WTC11 (cell line): ENCODE measurements around the gene C19orf73. TPM values are rescaled to one million over a fixed set of nuclear protein-coding genes. Genes with fewer than 3 reads are reported as not detected.

ENCODE experiments used
- ATAC-seq: fragments of 200-7000 bp; cut with Tn5 transposase; 2 replicates; pipeline ENCODE4 v1.10.0; 2021; ENCODE audit warnings: mild to moderate bottlenecking, moderate library complexity
- CTCF ChIA-PET: fragments of 300-600 bp; sonication (Branson Sonifier 250); formaldehyde crosslinking; loops from one replicate; lab custom pipeline; 2021; ENCODE audit warnings: antibody characterized with exemption; lab: Charles Lee
- POLR2A ChIA-PET: fragments of 350-600 bp; sonication (Branson Sonifier 250); formaldehyde crosslinking; loops from one replicate; lab custom pipeline; 2021; ENCODE audit warnings: antibody characterized with exemption; lab: Charles Lee
- DNase-seq: peaks from one replicate; pipeline ENCODE4 v3.0.0; 2021; ENCODE audit warnings: low spot score
- H3K27ac Mint-ChIP-seq: 2 replicates; pipeline ENCODE4 v1.8.0; 2021; ENCODE audit warnings: mixed read lengths
- H3K27me3 Mint-ChIP-seq: 2 replicates; pipeline ENCODE4 v1.8.0; 2021; ENCODE audit warnings: low read depth, mild to moderate bottlenecking, moderate library complexity, mixed read lengths
- H3K36me3 Mint-ChIP-seq: 2 replicates; pipeline ENCODE4 v1.8.0; 2021; ENCODE audit warnings: mixed read lengths
- H3K4me1 Mint-ChIP-seq: 2 replicates; pipeline ENCODE4 v1.8.0; 2022; ENCODE audit warnings: mixed read lengths
- H3K4me3 Mint-ChIP-seq: 2 replicates; pipeline ENCODE4 v1.8.0; 2021; ENCODE audit warnings: mild to moderate bottlenecking, moderate library complexity, mixed read lengths
- H3K9me3 Mint-ChIP-seq: 2 replicates; pipeline ENCODE4 v1.8.0; 2021; ENCODE audit warnings: mixed read lengths
- AR ChIP-seq: fragments of 250-450 bp; sonication (Bioruptor Pico); IDR thresholded peaks from 2 replicates; pipeline ENCODE4 v1.9.0; 2021; ENCODE audit warnings: mild to moderate bottlenecking
- CBFB ChIP-seq: sonication (generic); formaldehyde crosslinking; IDR thresholded peaks from 2 replicates; pipeline ENCODE4 v1.8.1; 2022; ENCODE audit warnings: mild to moderate bottlenecking, low read depth, missing genetic modification reagents
- CREB1 ChIP-seq: sonication (generic); formaldehyde crosslinking; IDR thresholded peaks from 2 replicates; pipeline ENCODE4 v1.8.0; 2023; ENCODE audit warnings: mild to moderate bottlenecking, missing genetic modification reagents
- CTCF ChIP-seq: fragments of 200-600 bp; IDR thresholded peaks from 2 replicates; pipeline ENCODE4 v1.8.0; 2022; ENCODE audit warnings: antibody characterized with exemption
- ELF4 ChIP-seq: sonication (generic); formaldehyde crosslinking; IDR thresholded peaks from 2 replicates; pipeline ENCODE4 v1.8.1; 2022; ENCODE audit warnings: low read depth, mild to moderate bottlenecking, moderate library complexity, missing genetic modification reagents
- EMX1 ChIP-seq: fragments of 250-450 bp; sonication (Bioruptor Pico); IDR thresholded peaks from 2 replicates; pipeline ENCODE4 v1.8.0; 2021; ENCODE audit warnings: mild to moderate bottlenecking
- ERG ChIP-seq: fragments of 250-450 bp; sonication (Bioruptor Pico); IDR thresholded peaks from 2 replicates; pipeline ENCODE4 v1.8.0; 2021; ENCODE audit warnings: mild to moderate bottlenecking
- ETV6 ChIP-seq: sonication (generic); formaldehyde crosslinking; IDR thresholded peaks from 2 replicates; pipeline ENCODE4 v1.8.1; 2022; ENCODE audit warnings: mild to moderate bottlenecking, missing genetic modification reagents
- FOXK1 ChIP-seq: sonication (generic); formaldehyde crosslinking; IDR thresholded peaks from 2 replicates; pipeline ENCODE4 v1.8.0; 2022; ENCODE audit warnings: mild to moderate bottlenecking, moderate library complexity, missing genetic modification reagents
- MXD4 ChIP-seq: fragments of 250-450 bp; sonication (Bioruptor Pico); IDR thresholded peaks from 2 replicates; pipeline ENCODE4 v1.8.0; 2021; ENCODE audit warnings: mild to moderate bottlenecking, moderate library complexity, borderline replicate concordance
- MYBL2 ChIP-seq: sonication (generic); formaldehyde crosslinking; IDR thresholded peaks from 2 replicates; pipeline ENCODE4 v1.8.1; 2023; ENCODE audit warnings: mild to moderate bottlenecking, moderate library complexity, missing genetic modification reagents
- NFATC4 ChIP-seq: fragments of 250-450 bp; sonication (Bioruptor Pico); IDR thresholded peaks from 2 replicates; pipeline ENCODE4 v1.9.0; 2021; ENCODE audit warnings: mild to moderate bottlenecking
- NR2C2 ChIP-seq: sonication (generic); formaldehyde crosslinking; IDR thresholded peaks from 2 replicates; pipeline ENCODE4 v1.8.0; 2022; ENCODE audit warnings: mild to moderate bottlenecking, missing genetic modification reagents
- SMAD3 ChIP-seq: sonication (generic); formaldehyde crosslinking; IDR thresholded peaks from 2 replicates; pipeline ENCODE4 v1.8.0; 2022; ENCODE audit warnings: missing genetic modification reagents, mild to moderate bottlenecking, borderline replicate concordance
- USF1 ChIP-seq: sonication (generic); formaldehyde crosslinking; IDR thresholded peaks from 2 replicates; pipeline ENCODE4 v1.8.0; 2022; ENCODE audit warnings: mild to moderate bottlenecking, missing genetic modification reagents
- ZBTB43 ChIP-seq: sonication (generic); formaldehyde crosslinking; IDR thresholded peaks from 2 replicates; pipeline ENCODE4 v1.8.1; 2023; ENCODE audit warnings: mild to moderate bottlenecking, missing genetic modification reagents
- ZNF121 ChIP-seq: sonication (generic); formaldehyde crosslinking; IDR thresholded peaks from 2 replicates; pipeline ENCODE4 v1.8.0; 2023; ENCODE audit warnings: missing genetic modification reagents
- ZNF281 ChIP-seq: sonication (generic); formaldehyde crosslinking; IDR thresholded peaks from 2 replicates; pipeline ENCODE4 v1.8.0; 2023; ENCODE audit warnings: mild to moderate bottlenecking, missing genetic modification reagents
- ZNF532 ChIP-seq: fragments of 250-450 bp; sonication (Bioruptor Pico); IDR thresholded peaks from 2 replicates; pipeline ENCODE4 v1.9.0; 2021; ENCODE audit warnings: mild to moderate bottlenecking, borderline replicate concordance
- total RNA-seq: library from RNA; stranded (reverse); gene quantifications from 3 replicates; pipeline ENCODE4 v1.2.3, GENCODE V29; 2021

The C19orf73 gene
- total RNA-seq, 1 experiment from 2014 or later, result 3.2 TPM

GRCh38 chr19:49085868-49086232 is 33.1 kb downstream of the C19orf73 start (continued):
- TF ChIP-seq ZNF281 (CRISPR knock-in tag) (no peak), ELF4 (no peak)

- Mint-ChIP-seq H3K4me3 (peak within 1 kb of the TSS; percentile 96), H3K4me1 (peaks cover 17% of the 10 kb centered on the region), H3K9me3 (peaks cover 3% of the 10 kb centered on the region; the same call in 1 of the 2 replicates), H3K36me3 (peaks cover 27% of the 10 kb centered on the region), H3K27ac (peak within 1 kb of the TSS; percentile 99), H3K27me3 (peaks cover 16% of the 10 kb centered on the region)
- DNase-seq (peak; percentile 99), ATAC-seq (peak; percentile 97)
- POLR2A ChIA-PET, result no interaction called here
- CTCF ChIA-PET, result interaction anchor here (0.5 to 2.4 kb wide), 2 partner anchors 13 to 112 kb away, joined by 3 to 11 read pairs; no protein-coding TSS in a partner anchor
- TF ChIP-seq AR (CRISPR knock-in tag), result no peak
- no peak for TF ChIP-seq NFATC4
- TF ChIP-seq CTCF, result no peak
- no peak for TF ChIP-seq ZNF532 (CRISPR knock-in tag)
- TF ChIP-seq MYBL2 (CRISPR knock-in tag), result peak; percentile 90
- TF ChIP-seq ERG (CRISPR knock-in tag), result no peak
- TF ChIP-seq ZBTB43 (CRISPR knock-in tag), result peak; percentile 95
- TF ChIP-seq CREB1 (CRISPR knock-in tag), result no peak
- TF ChIP-seq SMAD3 (CRISPR knock-in tag), result 0 out of 2 replicates have a peak, but pooled peaks have one; percentile 26
- peak; percentile 98 for TF ChIP-seq FOXK1 (CRISPR knock-in tag)
- no peak for TF ChIP-seq CBFB (CRISPR knock-in tag)
- TF ChIP-seq MXD4 (CRISPR knock-in tag), result no peak
- no peak for TF ChIP-seq USF1 (CRISPR knock-in tag)
- no peak for TF ChIP-seq ZNF121
- TF ChIP-seq EMX1 (CRISPR knock-in tag), result no peak
- TF ChIP-seq NR2C2 (CRISPR knock-in tag), result no peak
- peak; percentile 78 for TF ChIP-seq ETV6
These were observed 33.7 kb downstream of the C19orf73 start, which contains the start of gene SNRNP70 for GRCh38 chr19:49085020-49085867. Gene SNRNP70 (plus strand): TSS chr19:49085451. CDS start chr19:49086415, 964 bp downstream.
